HG03439 (cell line): ENCODE data around the gene HESX1.

ENCODE experiments used
- ATAC-seq: cut with Tn5 transposase; IDR thresholded peaks from one replicate; pipeline ENCODE4 v1.9.1; 2021; ENCODE audit warnings: mild to moderate bottlenecking, moderate library complexity; ENCODE audit not compliant: unreplicated experiment

Gene HESX1

DNA sequence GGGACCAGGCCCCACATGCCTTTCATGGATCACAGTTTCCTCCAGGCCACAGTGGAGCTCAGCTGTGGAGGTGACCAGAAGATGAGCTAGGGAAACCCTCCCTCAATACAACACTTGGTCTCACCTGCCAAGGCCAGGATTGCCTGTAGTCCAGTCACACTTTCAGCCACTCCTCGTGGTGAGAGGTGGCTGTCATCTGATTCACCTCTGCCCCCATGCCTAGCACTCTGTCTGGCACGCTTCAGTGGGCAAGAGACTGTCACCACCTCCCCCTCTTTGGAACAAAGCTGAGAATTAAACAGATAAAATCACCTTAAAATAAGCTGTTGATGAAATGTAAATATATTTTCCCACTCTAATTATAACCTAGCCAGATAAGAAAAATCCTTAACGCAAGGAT is 30.7 kb downstream of the HESX1 start:
- ATAC-seq = no peak

DNA sequence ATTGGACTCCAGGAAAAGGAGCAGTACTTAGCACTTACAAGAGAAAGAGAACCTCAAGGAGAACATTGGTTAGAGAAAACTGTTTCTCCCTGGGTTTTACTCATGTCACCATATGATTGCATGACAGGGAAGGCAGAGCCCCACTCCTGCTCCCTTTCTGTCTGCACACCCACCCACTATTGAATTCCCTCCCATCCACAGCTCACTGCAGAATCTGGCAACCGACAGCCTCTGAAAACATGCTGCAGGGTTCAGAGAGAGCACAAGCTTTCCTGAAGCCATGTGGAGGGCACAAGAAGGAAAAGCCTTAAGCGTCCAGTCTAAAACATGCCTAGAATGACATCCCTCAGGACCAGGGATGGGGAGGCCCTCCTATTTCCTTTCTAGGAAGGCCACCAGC is 31.6 kb downstream of the HESX1 start:
- no peak for ATAC-seq

DNA sequence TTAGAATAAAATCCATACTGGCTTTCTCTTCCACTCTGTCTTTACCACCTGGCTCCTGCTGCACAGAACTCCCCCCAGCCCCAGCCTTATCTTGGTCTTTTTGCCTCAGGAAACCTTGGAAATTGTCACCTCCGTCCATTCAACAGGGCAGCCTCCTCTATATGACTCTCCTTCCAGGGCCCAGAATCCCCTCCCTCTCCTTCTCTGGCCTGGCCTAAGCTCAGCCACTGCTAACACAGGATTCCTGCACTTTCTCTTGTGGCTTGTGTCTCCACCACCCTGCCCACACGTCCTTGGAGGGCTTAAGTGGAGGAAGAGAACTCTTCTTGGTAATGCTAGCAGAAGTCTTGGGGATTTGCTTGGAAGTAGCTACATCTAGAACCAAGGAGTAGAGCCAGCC is 33.1 kb downstream of the HESX1 start:
- ATAC-seq = no peak

DNA sequence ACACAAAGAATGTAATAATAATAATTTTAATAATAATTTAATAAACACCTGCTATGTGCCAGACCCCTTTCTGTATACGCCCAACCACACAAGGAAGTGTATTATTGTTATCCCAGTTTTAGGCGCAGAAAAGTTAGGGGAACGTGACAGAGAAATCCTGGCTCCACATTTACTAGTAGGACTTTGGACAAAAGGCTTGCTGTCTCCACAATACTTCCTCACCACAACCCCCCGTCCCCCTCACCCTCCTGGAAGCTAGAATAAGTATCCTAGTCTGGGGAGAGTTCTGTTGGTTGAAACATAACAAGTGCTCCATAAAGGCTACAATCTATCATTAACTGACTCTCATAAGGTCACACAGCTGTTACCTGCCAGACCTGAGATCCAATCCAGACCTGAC is 34.1 kb downstream of the HESX1 start:
- no peak for ATAC-seq

DNA sequence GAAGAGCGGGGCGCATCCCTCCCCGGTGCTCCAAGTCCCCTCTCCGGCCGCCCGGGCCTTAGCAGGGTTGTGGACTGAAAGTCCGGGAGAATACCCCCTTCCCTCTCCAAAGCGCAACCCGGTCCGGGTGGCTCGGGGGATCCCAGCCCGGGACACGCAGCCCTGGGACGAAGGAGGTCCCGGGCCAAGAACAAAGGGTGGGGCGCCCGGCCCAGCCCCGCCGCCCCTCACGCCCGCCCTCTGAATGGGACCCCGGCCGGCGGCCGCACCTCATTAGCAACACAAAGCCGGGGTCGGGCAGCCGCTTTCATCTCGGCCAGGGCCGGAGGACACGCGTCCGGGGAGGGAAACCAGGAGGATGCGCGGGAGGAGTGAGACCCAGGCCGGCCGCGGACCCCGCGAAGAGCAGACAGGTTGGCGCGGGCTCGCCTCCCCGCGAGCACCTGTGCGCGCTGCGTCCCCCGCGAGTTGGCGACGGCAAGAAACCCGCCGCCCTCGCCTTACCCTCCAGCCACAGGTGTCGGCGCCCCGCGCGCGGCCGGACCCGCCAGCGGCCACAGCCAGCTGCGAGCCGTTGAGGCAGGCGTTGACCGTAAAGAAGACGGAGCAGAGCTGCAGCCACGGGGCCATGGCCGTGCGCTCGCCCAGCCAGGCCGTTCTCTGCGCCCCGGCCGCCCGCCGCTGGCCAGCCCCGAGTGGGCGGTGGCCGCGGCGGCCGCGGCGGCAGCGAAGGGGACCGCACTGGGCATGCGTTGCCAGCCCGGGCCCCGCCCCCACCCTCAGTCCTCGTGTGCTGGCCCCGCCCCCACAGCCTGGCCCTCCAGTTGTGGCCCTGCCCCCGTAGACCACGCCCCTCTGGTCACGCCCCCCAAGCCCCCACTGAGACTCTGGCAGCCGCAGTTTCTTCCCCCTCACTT is 34.9 kb downstream of the HESX1 start, which contains the start of gene IL17RD:
IL17RD (minus strand) TSS at position 697 of the 917 bp plus-strand sequence; CDS start at position 630, 67 bp downstream.
- peak; percentile 55 for ATAC-seq

DNA sequence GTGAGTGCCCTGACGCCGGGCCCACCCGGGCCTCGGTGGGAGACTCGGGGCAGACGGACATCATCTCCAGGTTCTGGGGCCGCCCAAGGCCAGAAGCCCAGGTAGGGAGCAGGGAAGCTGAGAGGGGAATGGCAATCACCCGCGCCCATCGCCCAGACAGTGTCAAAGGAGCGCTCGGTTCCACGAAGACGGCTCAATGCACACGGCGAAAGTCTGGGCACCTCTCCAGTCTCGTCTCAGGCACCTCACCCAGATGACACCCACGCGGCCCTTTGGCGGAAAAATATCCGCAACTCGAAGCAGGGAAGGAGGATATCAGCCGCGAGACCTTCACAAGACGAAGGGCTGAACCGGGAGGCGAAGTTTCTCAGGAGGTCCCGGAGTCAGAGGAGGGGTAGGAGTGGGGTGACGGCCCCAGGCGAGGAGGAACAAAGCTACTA is 35.5 kb downstream of the HESX1 start:
- ATAC-seq = no peak

DNA sequence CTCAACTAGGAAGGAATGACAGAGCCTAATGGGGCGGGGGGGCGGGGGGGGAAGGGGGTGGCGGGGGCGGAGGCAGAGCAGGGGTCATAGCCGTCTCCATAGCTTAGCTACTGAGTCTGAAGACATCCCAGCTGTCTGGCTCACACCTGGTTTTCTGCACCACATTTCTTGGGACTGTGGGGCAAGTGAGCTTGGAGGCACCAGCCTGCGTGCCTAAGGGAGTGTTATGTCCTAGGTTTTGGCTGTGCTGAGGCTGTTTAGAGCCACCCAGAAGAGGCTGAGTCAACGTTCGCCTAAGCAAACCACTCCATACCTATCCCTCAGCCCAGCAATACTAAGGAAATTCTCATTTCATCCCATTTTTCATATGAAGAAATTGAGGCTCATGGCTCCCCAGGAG is 36.0 kb downstream of the HESX1 start:
- ATAC-seq = no peak

DNA sequence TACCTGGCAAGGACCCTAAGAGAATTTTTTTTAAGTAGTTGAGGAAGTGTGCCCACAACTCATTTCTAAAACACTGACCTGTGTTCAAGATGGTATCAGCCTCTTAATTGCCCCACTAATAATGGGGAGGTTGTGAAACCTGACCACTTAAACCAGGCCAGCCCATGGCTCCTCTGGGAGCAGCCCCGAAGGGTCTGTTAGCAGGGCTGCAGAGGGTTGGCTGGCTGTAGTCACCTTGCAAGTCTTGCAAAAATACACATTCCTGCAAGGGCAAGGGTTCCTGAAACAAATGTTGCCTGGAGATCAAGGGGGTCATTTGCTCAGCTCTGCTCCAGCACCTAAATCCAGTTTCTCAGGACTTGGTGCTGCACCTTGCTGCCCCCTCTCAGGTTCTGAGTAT is 37.9 kb downstream of the HESX1 start:
- no peak for ATAC-seq

DNA sequence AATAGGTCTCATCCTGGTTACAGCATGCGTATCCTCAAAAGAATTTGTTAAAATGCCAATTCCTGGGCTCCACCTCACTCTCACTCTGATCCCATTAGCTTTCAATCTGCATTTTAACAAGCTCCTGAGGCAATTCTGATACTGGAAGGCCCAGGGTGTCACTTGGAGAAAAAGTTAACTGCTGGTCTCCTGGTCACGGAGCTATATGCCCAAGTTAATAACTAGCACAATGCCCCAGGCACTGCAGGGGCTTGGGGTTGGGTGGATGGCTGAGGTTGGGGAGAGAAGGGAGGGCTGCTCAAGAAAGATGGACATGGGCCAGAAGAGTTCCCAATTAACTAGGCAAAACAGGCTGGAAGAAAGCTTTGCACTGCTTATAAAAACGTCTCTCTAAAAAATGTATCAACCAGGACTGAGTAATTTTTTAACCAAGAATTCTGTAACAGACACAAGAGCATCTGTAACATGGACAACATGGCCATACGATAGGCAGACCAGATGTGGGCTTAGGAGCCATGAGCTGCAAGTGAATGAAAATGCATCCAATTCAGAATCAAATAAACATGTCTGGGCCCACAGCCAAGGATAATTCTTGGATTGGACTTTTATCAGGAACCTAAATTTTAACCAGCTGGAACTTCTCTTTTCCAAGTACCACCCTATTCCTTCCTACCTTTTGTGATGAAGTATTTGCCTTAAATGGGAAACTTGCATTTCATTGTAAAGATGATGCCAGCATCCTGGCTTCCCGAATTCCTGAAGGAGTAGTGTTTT is 38.8 kb downstream of the HESX1 start:
- no peak for ATAC-seq

DNA sequence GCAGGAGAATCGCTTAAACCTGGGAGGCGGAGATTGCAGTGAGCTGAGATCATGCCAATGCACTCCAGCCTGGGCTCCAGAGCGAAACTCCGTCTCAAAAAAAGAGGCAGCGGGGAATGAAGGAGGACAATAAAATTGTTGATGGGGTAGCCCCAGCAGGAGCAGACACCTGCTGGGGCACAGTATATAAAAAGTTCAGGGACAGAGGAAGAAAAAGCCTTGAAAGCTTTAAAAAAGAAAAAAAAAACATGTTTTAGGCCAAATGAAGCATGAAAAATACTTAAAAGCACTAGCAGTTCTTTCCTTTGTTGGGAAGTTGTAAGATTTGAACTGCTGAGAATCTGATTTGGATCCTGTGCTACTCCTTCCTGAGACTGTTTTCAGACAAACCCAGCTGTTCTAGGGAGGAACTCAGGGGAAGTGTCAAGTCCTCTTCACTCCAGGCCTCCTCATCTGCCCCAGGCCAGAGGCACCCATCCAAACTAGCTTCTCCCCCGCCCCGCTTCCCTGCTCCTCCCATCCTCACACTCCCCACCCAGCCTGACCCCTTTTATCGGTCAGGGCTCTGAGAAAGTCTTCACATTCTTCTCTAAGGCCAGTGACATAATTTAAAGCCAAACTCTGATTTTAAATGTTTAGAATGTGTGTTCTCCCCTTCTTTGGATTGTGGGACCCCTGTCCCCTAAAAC is 39.6 kb downstream of the HESX1 start:
- no peak for ATAC-seq

DNA sequence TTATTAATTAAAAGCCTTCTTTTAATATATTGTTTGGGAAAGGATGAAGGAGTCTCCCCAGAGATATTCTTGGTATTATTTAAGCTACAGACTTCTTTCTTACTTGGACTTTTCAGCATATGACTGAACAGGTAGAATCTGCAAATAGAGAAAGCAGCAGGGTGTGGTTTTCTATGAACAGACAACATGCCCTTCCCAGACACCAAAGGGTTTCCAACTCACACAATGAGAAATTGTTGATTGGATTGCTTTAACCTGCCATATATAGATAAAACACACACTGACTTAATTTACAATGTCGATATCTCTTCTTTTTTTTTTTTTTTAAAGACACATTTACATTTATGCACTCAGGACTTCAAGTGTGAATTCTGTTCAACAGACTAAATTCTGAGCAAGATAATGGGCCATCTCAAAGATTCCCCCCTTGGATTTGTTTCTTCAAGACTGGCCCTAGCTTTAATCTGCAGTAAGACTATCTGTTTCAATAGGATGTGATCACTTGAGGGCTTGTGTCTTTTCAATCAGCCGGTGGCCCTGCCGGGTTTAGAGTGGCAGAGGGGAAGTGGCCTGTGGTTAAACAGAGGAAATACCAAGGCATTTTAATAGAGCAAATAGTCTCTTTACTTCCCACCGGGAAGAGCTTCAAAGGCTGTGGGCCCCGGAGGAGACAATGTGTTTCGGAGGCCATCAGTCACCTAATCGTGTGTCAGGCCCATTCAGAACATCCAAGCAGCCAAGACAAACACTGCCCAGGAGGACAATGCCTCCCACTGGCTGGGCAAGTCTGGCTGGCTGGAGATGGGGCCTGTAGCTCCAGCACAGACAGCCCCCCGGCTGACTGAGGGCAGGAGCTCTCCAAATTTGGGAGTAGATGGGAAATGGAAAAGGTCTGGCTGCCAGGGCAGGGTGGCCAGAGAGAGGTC is 40.7 kb downstream of the HESX1 start:
- ATAC-seq = no peak

DNA sequence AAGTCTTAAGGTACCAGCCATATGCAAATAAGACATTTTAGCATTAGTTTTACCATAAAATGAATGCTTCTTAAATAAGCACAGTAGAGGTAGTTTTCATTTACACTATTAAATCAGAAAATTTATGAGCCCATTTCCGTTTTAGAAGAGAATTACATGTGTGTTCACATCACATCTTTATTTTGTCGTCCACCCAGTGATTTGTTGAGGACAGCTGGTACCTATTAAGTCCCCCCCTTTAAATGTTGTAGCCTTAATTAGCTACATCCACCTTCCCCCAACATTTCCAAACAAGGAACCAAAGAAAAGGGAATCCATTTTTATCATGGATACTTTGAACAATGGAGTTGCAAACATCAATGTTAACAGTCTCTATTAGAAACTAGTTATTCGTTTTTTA is 41.5 kb downstream of the HESX1 start:
- no peak for ATAC-seq

DNA sequence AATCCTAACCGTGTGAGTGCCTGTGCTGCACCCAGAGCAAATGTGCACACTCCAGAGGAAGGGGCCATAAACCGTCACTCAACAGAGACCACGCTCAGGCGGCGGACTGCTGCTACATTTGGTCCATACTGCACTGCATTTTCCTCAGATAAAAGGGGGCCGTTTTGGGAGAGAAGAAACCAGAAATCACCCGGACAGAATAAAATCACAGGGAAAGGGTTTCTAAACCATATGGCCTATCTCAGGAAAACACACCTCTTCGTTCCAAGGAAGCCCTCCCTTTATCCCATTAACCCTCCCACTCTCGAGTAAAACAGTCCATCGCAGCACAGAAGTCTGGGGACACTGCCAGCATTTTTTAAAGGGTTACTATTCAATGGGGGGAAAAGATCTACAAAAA is 42.2 kb downstream of the HESX1 start:
- ATAC-seq = no peak

DNA sequence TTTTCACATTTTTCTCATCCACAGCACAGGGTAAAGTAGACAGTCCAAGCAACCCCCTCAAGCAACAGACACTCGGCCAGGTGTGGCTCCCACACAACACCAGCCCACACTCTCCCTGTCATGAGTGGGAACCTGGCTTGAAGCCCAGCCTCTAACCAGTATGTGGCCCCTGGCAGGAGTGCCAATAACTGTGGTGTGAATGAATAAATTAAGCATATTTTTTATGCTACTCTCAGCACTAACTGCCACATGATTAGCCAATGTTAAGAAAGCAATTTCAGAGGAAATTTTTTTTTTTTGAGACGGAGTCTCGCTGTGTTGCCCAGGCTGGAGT is 44.5 kb downstream of the HESX1 start:
- no peak for ATAC-seq

DNA sequence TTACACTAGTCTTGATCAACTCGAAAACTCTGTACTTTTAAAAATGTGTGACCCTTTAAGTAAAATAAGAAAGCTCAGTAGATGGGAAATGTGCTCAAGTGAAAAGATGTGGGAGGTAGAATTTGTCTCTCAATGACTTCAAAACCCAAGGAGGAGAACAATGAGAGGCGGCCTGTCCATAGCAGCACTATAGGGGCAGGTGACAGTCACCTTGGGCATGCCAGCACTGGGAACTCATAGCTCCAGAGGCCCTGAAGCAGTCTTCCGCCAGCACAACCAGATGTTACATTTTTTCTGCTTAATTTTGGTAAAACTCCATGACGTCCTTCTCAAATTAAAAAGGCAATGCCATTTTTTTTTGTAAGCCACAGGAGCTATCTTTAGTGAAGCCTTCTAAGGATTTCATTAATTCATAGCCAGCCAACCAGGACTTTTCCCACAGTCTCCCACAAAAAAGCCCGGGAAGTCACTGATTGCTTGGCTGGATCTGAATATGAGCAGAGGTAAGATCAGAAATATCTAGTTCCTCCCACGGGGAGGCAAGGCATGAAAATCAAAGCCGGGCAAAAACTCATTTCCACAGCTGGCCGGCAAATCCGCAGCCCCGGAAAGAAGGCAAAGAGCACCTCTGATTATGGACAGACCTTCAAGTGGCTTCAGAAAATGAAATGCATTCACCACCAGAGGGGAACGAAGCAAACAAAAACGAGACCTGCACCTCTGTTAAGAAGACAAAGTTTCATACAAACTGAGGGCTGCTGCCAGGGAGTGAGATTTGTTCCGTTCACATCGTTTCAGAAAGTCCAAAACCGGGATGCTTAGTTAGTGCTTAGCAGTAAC is 45.1 kb downstream of the HESX1 start:
- no peak for ATAC-seq

DNA sequence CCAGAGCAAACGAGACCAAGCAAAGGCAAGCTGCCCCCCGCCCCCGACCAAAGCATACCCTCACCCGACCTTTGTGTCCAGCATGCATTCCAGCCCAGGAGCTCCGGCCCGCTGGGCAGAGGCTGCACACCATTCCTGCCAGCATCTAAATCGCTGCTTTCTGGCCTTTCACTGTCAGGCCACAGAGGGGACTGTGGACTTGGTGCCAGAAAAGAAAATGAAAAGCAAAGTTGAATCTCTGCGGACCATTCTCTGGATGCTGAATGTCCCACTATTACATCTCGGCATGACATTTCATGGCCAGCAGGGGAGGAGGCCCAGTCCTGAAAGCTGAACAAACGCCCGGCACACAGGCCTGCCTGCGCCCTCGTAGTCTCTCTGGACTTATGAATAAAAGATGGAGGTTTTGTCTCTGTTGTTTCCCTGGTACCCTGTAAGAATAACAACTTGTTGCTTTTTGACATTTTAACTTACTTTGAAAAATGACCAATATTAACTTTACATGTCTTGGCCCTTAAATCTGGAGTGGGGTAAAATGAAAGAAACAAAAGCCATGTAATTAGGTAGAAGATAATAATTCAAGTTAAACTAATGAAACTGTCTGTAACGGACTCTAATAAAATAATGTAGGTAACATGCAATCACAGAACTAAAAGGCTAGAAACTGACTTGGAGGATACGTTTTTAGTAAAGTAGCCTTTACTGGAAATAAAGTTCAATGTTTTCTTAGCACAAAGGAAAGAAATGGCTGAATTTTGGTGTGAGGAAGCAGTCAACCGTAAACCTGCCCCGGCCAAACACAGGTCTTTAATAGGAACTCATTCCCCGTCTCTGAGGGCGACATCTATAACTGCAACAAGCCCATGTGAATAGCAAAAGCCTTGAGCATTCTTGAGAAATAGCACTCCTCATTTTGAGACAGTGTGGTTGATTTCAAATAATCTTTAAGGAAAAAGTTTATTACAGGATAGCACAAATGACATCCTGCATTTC is 47.3 kb downstream of the HESX1 start:
- no peak for ATAC-seq

DNA sequence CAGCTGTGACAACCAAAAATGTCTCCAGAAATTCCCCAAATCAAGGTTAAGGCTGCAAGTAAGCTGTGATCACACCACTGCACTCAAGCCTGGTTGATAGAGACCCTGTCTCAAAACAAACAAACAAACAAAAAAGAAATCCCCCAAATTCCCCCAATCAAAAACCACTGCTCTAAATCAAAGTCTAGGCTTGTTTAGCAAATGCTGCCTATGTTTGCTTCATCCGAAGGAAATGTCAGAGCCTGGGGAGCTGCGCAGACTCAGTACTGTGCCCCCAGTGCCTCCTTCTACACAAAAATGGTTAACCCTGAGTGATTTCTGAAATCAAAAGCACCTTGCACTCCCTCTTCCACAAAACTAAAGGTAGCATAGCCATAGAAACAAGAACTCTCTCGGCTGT is 48.0 kb downstream of the HESX1 start:
- no peak for ATAC-seq

DNA sequence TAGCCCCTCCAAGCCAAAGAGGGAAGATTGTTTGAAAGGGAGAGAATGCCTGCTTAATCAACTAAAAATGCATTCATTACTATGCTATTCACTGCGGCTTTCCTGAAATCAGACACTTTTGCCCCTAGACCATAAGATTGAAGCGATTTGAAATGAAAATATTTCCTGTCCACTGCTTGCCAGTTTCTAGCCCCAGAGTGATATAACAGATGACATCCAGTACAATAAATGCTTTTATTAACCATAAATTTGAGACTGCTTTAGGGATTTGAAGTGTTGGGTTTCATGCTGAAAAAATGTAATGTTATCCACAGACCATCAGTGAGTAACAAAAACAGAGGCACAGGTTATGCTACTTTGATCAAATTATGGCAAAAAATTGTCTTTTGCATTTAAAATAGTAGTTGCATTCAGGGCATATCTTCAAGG is 48.7 kb downstream of the HESX1 start:
- no peak for ATAC-seq
